CD4-positive, alpha-beta T cell treated with Interleukin-12 subunit alpha and Interleukin-12 subunit beta, for 1 hour (primary cell): Measurements from ENCODE around the gene SLX9.
"Not testable (repeated sequence)": the region's sequence is repeated elsewhere in the genome, so short reads cannot be mapped to it uniquely, and the experiment has no call there.

Source experiments
- DNase-seq: peaks from one replicate; pipeline ENCODE4 v3.0.0-alpha.2; 2020

Gene SLX9

DNA sequence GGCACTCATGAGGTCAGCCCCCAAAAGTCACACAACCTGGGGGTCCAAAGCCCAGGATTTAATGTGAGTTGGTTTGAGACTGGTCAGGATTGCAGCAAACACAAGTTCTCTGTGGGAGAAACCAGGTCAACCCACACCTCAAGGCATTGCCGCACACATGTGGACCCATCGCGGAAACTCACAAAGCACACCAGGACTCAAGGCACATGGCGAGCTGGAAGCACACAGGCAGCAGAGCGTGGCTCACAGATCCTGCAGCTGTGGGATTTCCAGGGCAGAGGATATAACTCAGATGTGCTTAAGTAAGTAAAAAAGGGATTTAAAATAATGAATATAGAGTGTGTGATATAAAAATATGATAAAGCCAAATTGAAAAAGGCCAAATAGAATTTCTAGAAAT is 82.9 kb downstream of the SLX9 start:
- DNase-seq: no peak

DNA sequence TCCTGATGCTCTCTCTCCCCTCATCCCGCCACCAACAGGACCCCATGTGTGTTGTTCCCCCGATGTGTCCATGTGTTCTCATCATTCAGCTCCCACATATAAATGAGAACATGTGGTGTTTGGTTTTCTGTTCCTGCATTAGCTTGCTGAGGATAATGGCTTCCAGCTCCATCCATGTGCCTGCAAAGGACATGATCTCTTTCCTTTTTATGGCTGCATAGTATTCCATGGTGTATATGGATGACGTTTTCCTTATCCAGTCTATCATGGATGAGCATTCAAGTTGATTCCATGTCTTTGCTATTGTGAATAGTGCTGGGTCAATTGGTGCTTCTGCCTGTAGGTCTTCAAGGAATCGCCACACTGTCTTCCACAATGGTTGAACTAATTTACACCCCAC is 84.7 kb downstream of the SLX9 start:
- not testable (repeated sequence) for DNase-seq

DNA sequence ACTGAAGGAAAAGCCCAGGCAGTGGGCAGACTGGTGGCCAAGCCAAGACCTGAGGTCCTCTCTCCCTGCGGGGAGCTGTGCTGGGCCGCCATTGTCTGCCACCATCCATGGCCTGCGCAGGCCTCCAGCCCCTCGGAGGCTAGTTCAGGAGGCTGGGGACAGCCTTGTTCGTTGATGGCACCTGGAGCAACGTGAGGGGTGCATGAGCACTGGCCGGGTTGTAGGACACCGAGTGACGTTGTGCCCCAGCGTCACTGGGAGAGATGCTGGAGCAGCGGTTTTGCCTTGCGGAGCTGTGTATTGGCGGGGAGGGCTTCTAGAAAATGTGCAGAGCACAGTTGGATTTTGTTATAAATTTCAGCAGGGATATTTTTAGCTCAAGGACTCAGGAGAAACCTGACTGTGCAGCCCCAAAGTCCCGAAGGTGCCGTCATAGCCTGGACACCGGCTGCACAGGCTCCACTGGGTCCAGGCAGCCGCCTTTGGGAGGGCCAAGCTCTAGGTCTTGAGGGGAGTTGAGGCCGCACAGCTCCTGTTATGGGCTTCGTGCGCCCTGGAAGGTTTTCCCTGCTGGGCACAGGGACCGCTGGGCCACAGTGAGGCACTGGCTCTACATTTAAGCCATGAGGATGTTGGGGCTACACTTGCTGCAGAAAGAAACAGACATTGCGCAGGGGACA is 86.4 kb downstream of the SLX9 start:
- no peak for DNase-seq
